SK-N-SH (cell line): ENCODE results near the gene C16orf95. TPM values are rescaled to one million over a fixed set of nuclear protein-coding genes. Genes with fewer than 3 reads are reported as not detected.

ENCODE experiments used
- CTCF ChIA-PET: fragments of 300-600, 350-600 bp; formaldehyde crosslinking; extraction: SDS; loops from one replicate; lab custom pipeline; 2021; lab: Yijun Ruan, JAX
- POLR2A ChIA-PET: fragments of 350-600 bp; sonication (Branson Sonifier 250); formaldehyde crosslinking; extraction: SDS; loops from one replicate; lab custom pipeline; 2020; ENCODE audit warnings: antibody characterized with exemption, inconsistent platforms; lab: Yijun Ruan, JAX
- DNase-seq: peaks from one replicate; pipeline ENCODE4 v3.0.0; 2012
- H2AFZ ChIP-seq: fragments of 200-600 bp; sonication (generic); 2 replicates; pipeline ENCODE4 v1.8.1; 2016; ENCODE audit warnings: antibody characterized with exemption, mild to moderate bottlenecking, low read depth
- H3F3A ChIP-seq: fragments of 200-600 bp; sonication (generic); replicated peaks from 2 replicates; pipeline ENCODE3; 2016; ENCODE audit warnings: antibody characterized with exemption, mild to moderate bottlenecking; ENCODE audit not compliant: insufficient read depth
- H3K27ac ChIP-seq, 2 experiments: fragments of 200-500 bp in 1 of 2; fragments of 200-600 bp in 1 of 2; sonication (Bioruptor generic) in 1 of 2; sonication (generic), shearing (Covaris generic) in 1 of 2; 2 replicates each; pipeline versions ENCODE4 v1.5.1 to v1.6.1; 2014 to 2016; ENCODE audit warnings: low read depth in 2 of 2, inconsistent platforms in 1 of 2, low read length in 1 of 2, mild to moderate bottlenecking in 1 of 2, mixed read lengths in 1 of 2
- H3K27me3 ChIP-seq: fragments of 200-600 bp; sonication (generic), shearing (Covaris generic); 2 replicates; pipeline ENCODE4 v1.6.1; 2016; ENCODE audit warnings: mixed run types; ENCODE audit not compliant: insufficient read depth
- H3K36me3 ChIP-seq, 2 experiments: fragments of 200-500 bp in 1 of 2; fragments of 200-600 bp in 1 of 2; sonication (Bioruptor generic) in 1 of 2; sonication (generic) in 1 of 2; replicated peaks in 1 of 2; 2 replicates each; pipeline versions ENCODE3 to v1.5.1; 2014 to 2016; ENCODE audit warnings: low read length in 1 of 2, mild to moderate bottlenecking in 1 of 2; ENCODE audit not compliant: insufficient read depth in 2 of 2, control insufficient read depth in 1 of 2
- H3K4me1 ChIP-seq, 2 experiments: fragments of 200-500 bp in 1 of 2; fragments of 200-600 bp in 1 of 2; sonication (Bioruptor generic) in 1 of 2; sonication (generic), shearing (Covaris generic) in 1 of 2; 2 replicates each; pipeline versions ENCODE4 v1.5.1 to v1.6.1; 2014 to 2016; ENCODE audit warnings: low read depth in 1 of 2, low read length in 1 of 2, mixed run types in 1 of 2; ENCODE audit not compliant: insufficient read depth in 2 of 2, control insufficient read depth in 1 of 2
- H3K4me2 ChIP-seq: fragments of 200-600 bp; sonication (generic), shearing (Covaris generic); 2 replicates; pipeline ENCODE4 v1.6.1; 2017; ENCODE audit warnings: mixed run types
- H3K4me3 ChIP-seq, 2 experiments: fragments of 200-500 bp in 1 of 2; fragments of 200-600 bp in 1 of 2; sonication (Bioruptor generic) in 1 of 2; sonication (generic), shearing (Covaris generic) in 1 of 2; 2 replicates each; pipeline versions ENCODE4 v1.5.1 to v1.8.1; 2014 to 2016; ENCODE audit warnings: low read depth in 2 of 2, inconsistent platforms in 1 of 2, low read length in 1 of 2, mild to moderate bottlenecking in 1 of 2, mixed read lengths in 1 of 2, moderate library complexity in 1 of 2
- H3K79me2 ChIP-seq: fragments of 200-600 bp; sonication (generic); 2 replicates; pipeline ENCODE4 v1.8.1; 2017; ENCODE audit warnings: mild to moderate bottlenecking; ENCODE audit not compliant: insufficient read depth
- H3K9ac ChIP-seq: fragments of 200-600 bp; sonication (generic); 2 replicates; pipeline ENCODE4 v1.6.1; 2017; ENCODE audit warnings: mixed run types
- H3K9me2 ChIP-seq: fragments of 200-600 bp; sonication (generic); 2 replicates; pipeline ENCODE4 v1.6.1; 2017; ENCODE audit warnings: mixed run types
- H3K9me3 ChIP-seq: fragments of 200-600 bp; sonication (generic); 2 replicates; pipeline ENCODE4 v1.6.1; 2017; ENCODE audit warnings: mixed run types, mild to moderate bottlenecking, moderate library complexity
- H4K20me1 ChIP-seq: fragments of 200-600 bp; sonication (generic); 2 replicates; pipeline ENCODE4 v1.6.1; 2017; ENCODE audit warnings: mild to moderate bottlenecking, mixed run types; ENCODE audit not compliant: insufficient read depth
- CTCF ChIP-seq: fragments of 200-600 bp; sonication (generic); IDR thresholded peaks from 2 replicates; pipeline ENCODE4 v1.6.1; 2017; ENCODE audit warnings: antibody characterized with exemption, mild to moderate bottlenecking, moderate library complexity
- RXRA ChIP-seq: IDR thresholded peaks from 2 replicates; pipeline ENCODE4 v1.4.0; 2012; ENCODE audit warnings: low read depth, mild to moderate bottlenecking, borderline replicate concordance
- TCF12 ChIP-seq: IDR thresholded peaks from 2 replicates; pipeline ENCODE4 v1.4.0; 2012
- USF2 ChIP-seq: fragments of 150-350 bp; IDR thresholded peaks from 2 replicates; pipeline ENCODE4 v1.6.1; 2017; ENCODE audit warnings: antibody characterized with exemption, low read length, low read depth, borderline replicate concordance
- ZBTB33 ChIP-seq: IDR thresholded peaks from 2 replicates; pipeline ENCODE4 v1.4.0; 2012; ENCODE audit warnings: low read depth, borderline replicate concordance
- WGBS: methylation state at CpG from one replicate; pipeline ENCODE4 v1.1.6; 2017; ENCODE audit warnings: low lambda C conversion rate; 5-methylcytosine and 5-hydroxymethylcytosine counted together
- polyA plus RNA-seq, 3 experiments: library from polyadenylated mRNA; depleted of rRNA; stranded (reverse); fragments of >200 nt; gene quantifications; 2 replicates each; pipeline ENCODE4 v1.2.3, GENCODE V29; 2012

The C16orf95 gene
- polyA plus RNA-seq, 1 of the 3 experiments (the other 2 are of a cell fraction), result 5.0 TPM

GRCh38 chr16:87303431-87303930, 13.7 kb downstream of the C16orf95 start:
- TF ChIP-seq USF2, result no peak
- H3K27me3 ChIP-seq, result no peaks in the 10 kb centered on the region
- no peak overlapping the region for H3K27ac ChIP-seq
- no peaks in the 10 kb centered on the region for H4K20me1 ChIP-seq
- ChIA-PET CTCF (interaction anchor here (1.1 kb wide), 1 partner anchor 13 kb away, joined by 3 read pairs; the partner anchor contains the start of gene C16orf95), POLR2A (no interaction called here)
- no peak overlapping the region for H3K4me2 ChIP-seq
- no peak overlapping the region for H2AFZ ChIP-seq
- H3K4me3 ChIP-seq, result no peak overlapping the region
- H3F3A ChIP-seq, result no peaks in the 10 kb centered on the region
- H3K9me3 ChIP-seq, result no peaks in the 10 kb centered on the region
- no peak overlapping the region for H3K9ac ChIP-seq
- no peaks in the 10 kb centered on the region for H3K36me3 ChIP-seq
- DNase-seq, result no peak
- H3K9me2 ChIP-seq, result no peaks in the 10 kb centered on the region
- WGBS, result 91% methylated on average over 6 of the region's 7 CpGs
- no peaks in the 10 kb centered on the region for H3K79me2 ChIP-seq
- no peaks in the 10 kb centered on the region; a peak in 1 of 4 replicates for H3K4me1 ChIP-seq

- H3K27ac ChIP-seq, result no peak overlapping the region
- H3K4me1 ChIP-seq, result no peaks in the 10 kb centered on the region
- H3K36me3 ChIP-seq, result no peaks in the 10 kb centered on the region
- H3K79me2 ChIP-seq, result no peaks in the 10 kb centered on the region
- no peak overlapping the region for H3K9ac ChIP-seq
- H3K4me2 ChIP-seq, result no peak overlapping the region
- 53% methylated on average over 7 of the region's 13 CpGs for WGBS
- H3F3A ChIP-seq, result no peaks in the 10 kb centered on the region
- no peaks in the 10 kb centered on the region for H3K9me3 ChIP-seq
- no peak overlapping the region for H3K4me3 ChIP-seq
- no peak for DNase-seq
- H2AFZ ChIP-seq, result no peak overlapping the region
- no peaks in the 10 kb centered on the region for H3K9me2 ChIP-seq
- no peaks in the 10 kb centered on the region for H4K20me1 ChIP-seq
- ChIA-PET CTCF (interaction anchor here (0.6 kb wide), 1 partner anchor 140 kb away, joined by 4 read pairs; no protein-coding TSS in a partner anchor), POLR2A (no interaction called here)
- H3K27me3 ChIP-seq, result no peaks in the 10 kb centered on the region
- no peak for TF ChIP-seq CTCF
- no peak for TF ChIP-seq RXRA
- no peak for TF ChIP-seq ZBTB33
- no peak for TF ChIP-seq TCF12
Measured at GRCh38 chr16:87298857-87299465, 18.2 kb downstream of the C16orf95 start.
